Measurements from ENCODE around the gene TMEM74B. TPM values are rescaled to one million over a fixed set of nuclear protein-coding genes. Genes with fewer than 3 reads are reported as not detected.
"Not testable (repeated sequence)": the region's sequence is repeated elsewhere in the genome, so short reads cannot be mapped to it uniquely, and the experiment has no call there.

Gene TMEM74B
- total RNA-seq, 1 donor from 2014 or later, result 15.6 TPM

DNA sequence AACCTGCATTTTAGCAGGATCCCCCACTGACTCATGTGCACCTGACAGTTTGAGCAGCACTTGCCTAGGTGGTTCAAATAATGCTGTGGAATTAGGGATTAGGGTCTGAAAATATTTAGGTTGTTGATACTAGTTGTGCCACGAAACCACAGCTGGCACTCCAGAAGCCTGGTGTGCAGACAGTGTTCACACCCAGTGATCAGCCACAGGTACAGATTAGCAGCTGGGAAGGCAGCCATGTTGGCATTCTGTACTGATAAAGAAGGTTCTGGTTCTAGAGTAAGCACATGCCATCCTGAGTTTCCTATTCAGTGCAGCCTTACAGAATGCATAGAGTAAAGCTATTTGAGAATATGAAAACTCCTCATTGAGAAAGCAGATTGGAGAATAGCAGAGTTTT is 30.1 kb downstream of the TMEM74B start:
- H3K27me3 Mint-ChIP-seq, result no peaks in the 10 kb centered on the region
- peaks cover 5% of the 10 kb centered on the region for H3K4me1 Mint-ChIP-seq (ENCODE audit: low read depth)
- no peak overlapping the region for H3K4me3 Mint-ChIP-seq (ENCODE audit: low read depth)
- peaks cover 4% of the 10 kb centered on the region for H3K9me3 Mint-ChIP-seq (ENCODE audit: low read depth)
- DNase-seq (ENCODE audit: low spot score, unreplicated experiment), result no peak
- no peak overlapping the region for H3K27ac Mint-ChIP-seq
- TF ChIP-seq, protein P1, sequence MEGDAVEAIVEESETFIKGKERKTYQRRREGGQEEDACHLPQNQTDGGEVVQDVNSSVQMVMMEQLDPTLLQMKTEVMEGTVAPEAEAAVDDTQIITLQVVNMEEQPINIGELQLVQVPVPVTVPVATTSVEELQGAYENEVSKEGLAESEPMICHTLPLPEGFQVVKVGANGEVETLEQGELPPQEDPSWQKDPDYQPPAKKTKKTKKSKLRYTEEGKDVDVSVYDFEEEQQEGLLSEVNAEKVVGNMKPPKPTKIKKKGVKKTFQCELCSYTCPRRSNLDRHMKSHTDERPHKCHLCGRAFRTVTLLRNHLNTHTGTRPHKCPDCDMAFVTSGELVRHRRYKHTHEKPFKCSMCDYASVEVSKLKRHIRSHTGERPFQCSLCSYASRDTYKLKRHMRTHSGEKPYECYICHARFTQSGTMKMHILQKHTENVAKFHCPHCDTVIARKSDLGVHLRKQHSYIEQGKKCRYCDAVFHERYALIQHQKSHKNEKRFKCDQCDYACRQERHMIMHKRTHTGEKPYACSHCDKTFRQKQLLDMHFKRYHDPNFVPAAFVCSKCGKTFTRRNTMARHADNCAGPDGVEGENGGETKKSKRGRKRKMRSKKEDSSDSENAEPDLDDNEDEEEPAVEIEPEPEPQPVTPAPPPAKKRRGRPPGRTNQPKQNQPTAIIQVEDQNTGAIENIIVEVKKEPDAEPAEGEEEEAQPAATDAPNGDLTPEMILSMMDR (IDR thresholded peaks at IDR 0.05; ENCODE audit: unreplicated experiment), result no peak
- peaks cover 28% of the 10 kb centered on the region for H3K36me3 Mint-ChIP-seq (ENCODE audit: insufficient read depth)

DNA sequence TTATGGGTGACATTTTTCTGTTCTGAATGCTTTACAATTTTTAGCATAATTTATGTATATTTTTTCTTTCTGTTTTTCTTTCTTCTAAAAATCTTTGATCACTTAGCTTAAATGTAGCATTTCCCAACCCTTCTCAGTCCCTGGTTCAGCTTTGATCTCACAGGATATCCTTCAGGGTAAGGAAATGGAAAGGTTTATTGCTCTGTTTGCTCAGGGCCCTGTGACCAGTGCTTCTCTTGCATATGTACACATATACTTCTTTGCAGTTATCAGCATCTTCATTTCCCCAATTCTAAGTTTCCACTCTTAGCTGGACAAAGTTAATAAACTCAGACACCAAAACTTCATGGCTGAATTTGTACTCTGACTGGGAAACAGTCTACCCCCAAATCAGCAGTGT is 30.6 kb downstream of the TMEM74B start:
- H3K36me3 Mint-ChIP-seq (ENCODE audit: insufficient read depth), result peaks cover 28% of the 10 kb centered on the region
- TF ChIP-seq, protein P1 (IDR thresholded peaks at IDR 0.05; ENCODE audit: unreplicated experiment), result no peak
- DNase-seq (ENCODE audit: low spot score, unreplicated experiment), result no peak
- H3K4me3 Mint-ChIP-seq (ENCODE audit: low read depth), result no peak overlapping the region
- H3K9me3 Mint-ChIP-seq (ENCODE audit: low read depth), result peaks cover 4% of the 10 kb centered on the region
- peaks cover 5% of the 10 kb centered on the region for H3K4me1 Mint-ChIP-seq (ENCODE audit: low read depth)
- no peaks in the 10 kb centered on the region for H3K27me3 Mint-ChIP-seq
- no peak overlapping the region for H3K27ac Mint-ChIP-seq

DNA sequence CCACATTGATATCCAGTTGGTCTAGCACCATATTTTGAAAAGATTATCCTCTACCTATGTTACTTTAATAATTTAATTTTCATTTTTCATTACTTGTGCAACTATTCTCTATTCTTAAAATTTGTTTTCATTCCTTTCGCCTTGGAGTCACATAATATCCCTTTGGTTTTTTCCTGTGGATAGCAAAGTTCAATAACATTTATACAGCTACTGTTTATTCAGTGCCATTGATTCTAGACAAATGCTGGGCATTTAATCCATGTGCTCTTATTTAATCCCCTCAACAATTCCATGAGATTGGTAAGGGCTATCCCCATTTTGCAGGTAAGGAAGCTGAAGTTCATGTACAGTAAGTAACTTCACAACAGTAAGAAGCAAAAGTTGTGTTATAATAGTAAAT is 33.8 kb downstream of the TMEM74B start:
- Mint-ChIP-seq H3K9me3 (ENCODE audit: low read depth) (peaks cover 2% of the 10 kb centered on the region), H3K4me3 (ENCODE audit: low read depth) (no peak overlapping the region), H3K27ac (no peak overlapping the region), H3K27me3 (no peaks in the 10 kb centered on the region), H3K4me1 (ENCODE audit: low read depth) (peaks cover 5% of the 10 kb centered on the region), H3K36me3 (ENCODE audit: insufficient read depth) (peaks cover 20% of the 10 kb centered on the region)
- DNase-seq (ENCODE audit: low spot score, unreplicated experiment), result no peak
- TF ChIP-seq, protein P1 (IDR thresholded peaks at IDR 0.05; ENCODE audit: unreplicated experiment), result no peak

DNA sequence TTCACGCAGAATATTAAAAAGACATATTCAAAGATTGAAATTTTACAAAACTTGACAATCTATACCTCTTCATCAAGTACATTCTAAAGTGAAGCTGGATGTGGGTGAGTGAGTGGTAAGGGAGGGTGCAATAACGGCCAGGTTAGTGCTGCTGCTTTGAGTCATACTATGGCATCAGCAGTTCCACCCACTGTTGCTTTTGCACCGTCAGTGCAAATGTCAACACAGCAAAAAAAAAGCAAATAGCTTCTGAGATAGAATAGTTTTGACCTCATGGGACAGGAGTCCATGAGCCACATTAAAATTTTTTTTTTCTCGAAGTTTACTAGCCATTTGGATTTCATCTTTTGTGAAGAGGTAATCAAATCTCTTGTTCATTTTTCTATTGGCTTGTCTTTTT is 34.6 kb downstream of the TMEM74B start:
- TF ChIP-seq, protein P1 (IDR thresholded peaks at IDR 0.05; ENCODE audit: unreplicated experiment), result no peak
- Mint-ChIP-seq H3K27ac (no peak overlapping the region), H3K27me3 (no peaks in the 10 kb centered on the region), H3K4me1 (ENCODE audit: low read depth) (peaks cover 5% of the 10 kb centered on the region), H3K4me3 (ENCODE audit: low read depth) (no peak overlapping the region), H3K36me3 (ENCODE audit: insufficient read depth) (peaks cover 15% of the 10 kb centered on the region), H3K9me3 (ENCODE audit: low read depth) (no peaks in the 10 kb centered on the region)
- DNase-seq (ENCODE audit: low spot score, unreplicated experiment), result no peak

DNA sequence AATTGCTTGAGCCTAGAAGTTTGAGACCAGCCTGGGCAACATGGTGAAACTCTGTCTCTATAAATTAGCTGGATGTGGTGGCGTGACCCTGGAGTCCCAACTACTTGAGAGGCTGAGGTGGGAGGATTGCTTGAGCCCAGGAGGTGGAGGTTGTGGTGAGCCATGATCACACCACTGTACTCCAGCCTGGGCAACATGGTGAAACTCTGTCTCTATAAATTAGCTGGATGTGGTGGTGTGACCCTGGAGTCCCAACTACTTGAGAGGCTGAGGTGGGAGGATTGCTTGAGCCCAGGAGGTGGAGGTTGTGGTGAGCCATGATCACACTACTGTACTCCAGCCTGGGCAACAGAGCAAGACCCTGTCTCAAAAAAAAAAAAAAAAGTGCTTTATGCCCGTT is 35.0 kb downstream of the TMEM74B start:
- H3K27ac Mint-ChIP-seq; DNase-seq (ENCODE audit: low spot score, unreplicated experiment); H3K27me3 Mint-ChIP-seq; H3K4me1 Mint-ChIP-seq (ENCODE audit: low read depth); H3K9me3 Mint-ChIP-seq (ENCODE audit: low read depth); H3K4me3 Mint-ChIP-seq (ENCODE audit: low read depth): not testable (repeated sequence)
- H3K36me3 Mint-ChIP-seq (ENCODE audit: insufficient read depth), result peaks cover 12% of the 10 kb centered on the region

DNA sequence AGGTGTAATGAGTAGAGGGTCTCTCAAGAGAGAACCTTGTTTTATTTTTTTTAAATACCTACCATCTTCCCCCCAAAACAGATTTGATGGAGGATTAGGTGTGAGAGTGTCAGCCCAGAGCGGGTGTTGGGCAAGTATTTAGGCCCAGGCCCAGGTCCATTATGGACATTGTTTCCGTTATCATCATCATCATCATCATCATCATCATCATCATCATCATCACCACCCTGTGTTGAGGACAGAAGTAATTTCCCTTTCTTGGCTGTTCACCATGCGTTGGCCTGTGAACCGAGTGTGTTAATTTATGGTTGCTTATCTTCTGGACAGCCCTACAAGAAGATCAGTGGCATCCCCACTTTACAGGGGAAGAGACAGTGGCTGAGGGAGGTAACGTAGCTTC is 37.8 kb downstream of the TMEM74B start:
- TF ChIP-seq, protein P1 (IDR thresholded peaks at IDR 0.05; ENCODE audit: unreplicated experiment), result no peak
- no peak overlapping the region for H3K4me3 Mint-ChIP-seq (ENCODE audit: low read depth)
- peaks cover 5% of the 10 kb centered on the region for H3K4me1 Mint-ChIP-seq (ENCODE audit: low read depth)
- no peak for DNase-seq (ENCODE audit: low spot score, unreplicated experiment)
- no peaks in the 10 kb centered on the region for H3K9me3 Mint-ChIP-seq (ENCODE audit: low read depth)
- no peak overlapping the region for H3K27ac Mint-ChIP-seq
- peaks cover 17% of the 10 kb centered on the region for H3K36me3 Mint-ChIP-seq (ENCODE audit: insufficient read depth)
- H3K27me3 Mint-ChIP-seq, result no peaks in the 10 kb centered on the region
